HG03135 (cell line): ENCODE data around the gene APLP1.
"Not testable (repeated sequence)": the region's sequence is repeated elsewhere in the genome, so short reads cannot be mapped to it uniquely, and the experiment has no call there.

Source experiments
- ATAC-seq: cut with Tn5 transposase; IDR thresholded peaks from one replicate; pipeline ENCODE4 v1.9.1; 2021; ENCODE audit warnings: mild to moderate bottlenecking, moderate library complexity; ENCODE audit not compliant: unreplicated experiment

The APLP1 gene

DNA sequence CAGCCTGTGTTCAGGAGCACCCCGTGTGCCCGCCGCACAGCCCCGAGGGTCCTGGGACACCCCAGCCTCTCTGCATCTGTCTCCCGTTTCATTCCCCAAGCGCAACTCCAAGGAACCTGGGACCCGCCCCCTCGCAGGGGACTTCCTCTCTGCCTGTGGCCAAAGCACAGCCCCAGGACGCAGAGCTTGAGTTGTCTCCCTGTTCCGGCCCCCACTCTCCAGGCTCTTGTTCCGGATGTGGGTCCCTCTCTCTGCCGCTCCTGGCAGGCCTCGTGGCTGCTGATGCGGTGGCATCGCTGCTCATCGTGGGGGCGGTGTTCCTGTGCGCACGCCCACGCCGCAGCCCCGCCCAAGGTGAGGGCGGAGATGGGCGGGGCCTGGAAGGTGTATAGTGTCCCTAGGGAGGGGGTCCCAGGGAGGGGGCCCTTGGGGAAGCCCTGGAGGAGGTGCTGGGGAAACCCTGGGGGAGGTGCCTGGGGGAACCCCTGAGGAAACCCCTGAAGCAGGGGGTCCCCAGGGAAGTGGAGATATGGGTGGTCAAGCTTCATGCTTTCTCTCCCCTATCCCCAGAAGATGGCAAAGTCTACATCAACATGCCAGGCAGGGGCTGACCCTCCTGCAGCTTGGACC, 35.3 kb downstream of the APLP1 start:
- peak; percentile 43 for ATAC-seq

GRCh38 chr19:35904311-35905068, 36.1 kb downstream of the APLP1 start:
- ATAC-seq: no peak

GRCh38 chr19:35905178-35905727, 36.9 kb downstream of the APLP1 start:
- ATAC-seq: no peak

DNA sequence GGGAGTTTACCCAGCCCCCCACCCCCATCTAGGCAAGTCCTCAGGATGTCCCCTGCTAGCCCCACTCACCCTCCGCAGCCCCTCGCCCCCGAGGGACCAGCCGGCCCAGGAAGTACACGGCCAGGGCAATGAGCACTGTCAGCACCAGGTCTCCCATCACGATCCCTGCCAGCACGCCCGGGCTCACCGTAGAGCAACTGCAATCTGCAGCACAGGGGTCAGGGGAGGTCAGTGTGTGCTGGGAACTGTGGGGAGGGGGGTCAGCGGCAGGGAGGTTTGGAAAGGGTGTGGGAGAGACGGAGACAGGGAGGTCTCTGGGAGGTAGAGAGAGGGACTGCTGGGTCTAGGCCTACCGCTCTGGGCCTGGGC, 39.0 kb downstream of the APLP1 start:
- no peak for ATAC-seq

DNA sequence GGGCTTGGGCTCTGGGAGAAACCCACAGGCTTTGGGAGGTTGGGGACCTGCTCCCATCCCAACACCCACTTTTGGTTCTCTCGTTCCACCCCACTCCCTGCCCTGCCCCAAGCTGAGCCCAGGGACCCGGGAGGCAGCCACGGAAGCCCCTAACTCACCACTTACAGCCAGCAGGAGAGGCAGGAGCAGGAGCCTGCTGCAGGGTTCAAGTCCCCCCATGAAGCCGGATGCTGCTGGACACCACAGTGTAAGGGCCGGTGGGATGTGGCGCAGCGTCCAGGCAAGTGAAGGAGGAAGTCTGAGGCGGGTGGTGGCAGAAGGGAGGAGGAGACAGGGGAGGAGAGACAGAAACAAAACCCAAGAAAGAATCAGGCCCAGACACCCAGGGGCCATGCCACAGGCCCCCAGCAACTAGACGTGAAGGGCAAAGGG, 39.7 kb downstream of the APLP1 start, which contains the start of gene TYROBP:
TSS of gene TYROBP (minus strand) at position 286 of the 432 bp plus-strand sequence. CDS start at position 219, 67 bp downstream.
- no peak for ATAC-seq

DNA sequence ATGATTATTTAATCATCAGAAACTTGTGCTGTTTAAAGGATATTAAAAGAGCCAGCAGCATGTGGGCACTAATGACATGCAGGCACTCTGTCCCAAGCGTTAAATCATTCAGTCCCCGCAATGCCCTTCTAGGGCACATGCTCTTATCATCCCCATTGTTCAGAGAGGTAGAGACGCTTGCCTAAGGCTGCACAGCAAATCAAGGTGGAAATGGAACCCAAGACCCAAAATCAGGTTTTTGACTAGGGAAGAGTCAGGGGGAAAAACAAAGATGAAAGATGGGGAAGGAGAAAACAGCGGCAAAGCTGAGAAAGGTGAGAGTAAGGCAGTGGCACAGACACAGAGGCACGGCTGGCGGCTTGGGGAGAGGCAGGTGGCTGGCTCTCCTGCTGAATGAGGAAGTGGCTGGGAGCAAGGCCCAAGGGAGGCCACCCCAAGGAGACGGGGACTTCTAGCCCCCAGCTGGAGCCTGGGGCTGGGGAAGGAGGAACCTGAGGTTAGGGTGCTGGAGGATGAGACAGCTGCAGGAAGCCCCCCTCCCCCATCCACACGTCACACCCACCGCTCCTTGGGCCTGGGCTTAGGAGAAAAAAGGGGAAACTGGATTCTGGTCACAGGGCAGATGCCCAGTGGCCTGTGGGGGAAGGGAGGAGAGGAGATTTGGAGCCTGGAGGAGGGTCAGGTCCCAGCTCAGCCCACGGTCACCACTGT, 40.8 kb downstream of the APLP1 start:
- no peak for ATAC-seq

DNA sequence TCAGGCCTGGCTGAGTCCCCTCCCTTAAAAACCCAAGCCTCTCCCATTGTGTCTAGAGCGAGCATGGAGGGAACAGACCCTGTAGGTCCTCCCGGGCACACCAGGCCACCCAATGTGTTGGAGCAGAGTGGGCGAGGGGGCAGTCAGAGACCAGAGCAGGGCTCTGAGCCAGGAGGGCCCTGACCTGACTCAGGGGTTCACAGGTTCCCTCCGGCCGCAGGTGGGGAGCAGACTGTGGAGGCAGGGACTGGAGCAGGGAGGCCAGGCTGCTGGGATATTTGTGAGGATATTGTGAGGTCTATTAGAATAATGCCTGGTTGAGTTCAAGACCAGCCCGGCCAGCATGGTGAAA, 41.3 kb downstream of the APLP1 start:
- ATAC-seq: no peak

DNA sequence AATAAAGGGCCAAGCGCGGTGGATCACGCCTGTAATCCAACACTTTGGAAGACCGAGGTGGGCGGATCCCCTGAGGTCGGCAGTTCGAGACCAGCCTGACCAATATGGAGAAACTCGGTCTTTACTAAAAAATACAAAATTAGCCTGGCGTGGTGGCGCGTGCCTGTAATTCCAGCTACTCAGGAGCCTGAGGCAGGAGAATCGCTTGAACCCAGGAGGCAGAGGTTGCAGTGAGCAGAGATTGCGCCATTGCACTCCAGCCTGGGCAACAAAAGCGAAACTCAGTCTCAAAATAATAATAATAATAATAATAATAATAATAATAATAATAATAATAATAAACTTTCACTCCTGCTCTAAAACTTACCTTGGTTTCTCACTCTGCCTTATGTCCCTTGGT, 42.0 kb downstream of the APLP1 start:
- ATAC-seq: not testable (repeated sequence)

DNA sequence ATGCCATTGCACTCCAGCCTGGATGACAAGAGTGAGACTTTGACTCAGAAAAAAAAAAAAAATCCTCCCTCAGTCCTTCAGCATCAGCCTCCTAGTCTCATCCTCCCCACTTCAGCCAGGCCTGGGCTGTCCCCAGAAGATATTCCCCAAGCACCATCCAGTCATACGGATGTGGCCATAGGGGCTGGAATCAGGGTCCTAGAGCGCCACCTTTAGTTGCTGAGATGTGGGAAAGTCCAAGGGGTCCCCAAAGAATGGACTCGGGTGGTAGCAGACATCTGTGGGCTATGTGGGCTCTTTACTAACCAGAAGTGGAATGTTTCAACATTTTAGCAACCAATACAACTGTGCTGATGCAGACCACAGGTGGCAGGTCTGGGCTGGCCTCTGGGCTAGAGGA, 42.8 kb downstream of the APLP1 start:
- no peak for ATAC-seq

- no peak for ATAC-seq
These were observed 43.4 kb downstream of the APLP1 start for GRCh38 chr19:35911790-35912189.

DNA sequence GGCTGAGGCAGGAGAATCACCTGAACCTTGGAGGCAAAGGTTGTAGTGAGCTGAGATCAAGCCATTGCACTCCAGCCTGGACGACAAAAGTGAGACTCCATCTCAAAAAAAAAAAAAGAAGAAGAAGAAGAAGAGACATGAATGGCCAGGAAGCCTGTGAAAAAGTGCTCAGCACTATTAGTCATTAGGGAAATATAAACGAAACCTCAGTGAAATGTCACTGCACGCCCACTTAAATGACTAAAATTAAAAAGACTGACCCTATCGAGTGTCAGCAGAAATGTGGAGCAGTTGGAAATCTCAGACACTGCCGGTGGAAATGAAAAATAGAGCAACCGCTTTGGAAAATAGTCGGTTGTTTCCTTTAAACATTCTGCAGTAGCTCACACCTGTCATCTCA, 45.2 kb downstream of the APLP1 start:
- ATAC-seq: no peak

DNA sequence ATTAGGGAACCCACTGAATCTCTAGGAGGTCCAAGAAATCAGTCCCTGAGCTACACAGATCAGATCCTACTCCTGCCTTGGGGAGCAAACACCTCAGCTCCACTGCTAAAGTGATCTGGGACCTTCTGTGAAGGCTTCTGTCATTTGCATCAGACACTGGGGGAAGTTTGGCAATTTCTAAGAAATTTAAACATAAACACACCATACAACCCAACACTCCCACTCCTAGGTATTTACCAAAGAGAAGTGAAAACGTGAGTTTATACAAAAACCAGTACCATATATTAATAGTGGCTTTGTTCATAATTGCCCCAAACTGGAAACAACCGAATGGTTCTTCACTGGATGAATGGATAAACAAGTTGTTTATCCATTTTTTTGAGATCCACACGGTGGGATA, 47.1 kb downstream of the APLP1 start:
- ATAC-seq: no peak

GRCh38 chr19:35919306-35919705, 50.9 kb downstream of the APLP1 start:
- no peak for ATAC-seq

- no peak for ATAC-seq
These were observed 52.6 kb downstream of the APLP1 start for GRCh38 chr19:35921012-35921411.

- no peak for ATAC-seq
These were observed 57.1 kb downstream of the APLP1 start for GRCh38 chr19:35925501-35925900.

- no peak for ATAC-seq
These were observed 60.1 kb downstream of the APLP1 start for GRCh38 chr19:35928507-35928906.
